Measurements from ENCODE around the gene CAMK2B. TPM values are rescaled to one million over a fixed set of nuclear protein-coding genes. Genes with fewer than 3 reads are reported as not detected.

The CAMK2B gene
- total and polyA plus RNA-seq, 2 of the 13 experiments (the other 11 are each of a cell fraction or from before 2014, with no cell fraction given) = 0.27 to 0.48 TPM

DNA sequence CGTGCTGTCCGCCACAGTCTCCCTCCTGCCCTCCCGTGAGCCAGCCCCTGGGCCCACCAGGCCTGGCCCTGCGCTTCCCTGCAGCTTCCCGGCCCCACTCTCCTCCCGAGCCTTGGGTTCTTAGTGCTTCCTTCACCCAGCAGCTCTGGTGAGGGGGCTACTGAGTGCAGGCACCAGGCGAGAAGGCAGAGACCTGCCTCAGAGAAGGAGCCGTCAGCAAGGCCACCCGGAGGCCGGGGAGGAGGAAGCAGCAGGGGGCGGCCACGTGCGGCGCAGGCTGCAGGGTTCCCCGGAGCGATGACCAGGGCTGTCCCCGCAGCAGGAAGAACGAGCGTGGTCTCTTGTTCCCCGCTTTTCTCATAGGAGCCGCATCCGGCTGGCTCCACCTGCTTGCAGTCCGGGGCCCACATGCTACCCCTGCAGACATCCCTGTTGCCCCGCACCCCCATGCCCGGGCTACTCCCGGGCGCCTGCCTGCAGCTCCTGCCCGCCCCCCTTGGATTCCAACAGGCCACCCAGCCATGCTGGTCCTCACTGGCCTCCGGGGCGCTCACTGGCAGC, 104.1 kb downstream of the CAMK2B start (continued):
- TF ChIP-seq, protein P1, sequence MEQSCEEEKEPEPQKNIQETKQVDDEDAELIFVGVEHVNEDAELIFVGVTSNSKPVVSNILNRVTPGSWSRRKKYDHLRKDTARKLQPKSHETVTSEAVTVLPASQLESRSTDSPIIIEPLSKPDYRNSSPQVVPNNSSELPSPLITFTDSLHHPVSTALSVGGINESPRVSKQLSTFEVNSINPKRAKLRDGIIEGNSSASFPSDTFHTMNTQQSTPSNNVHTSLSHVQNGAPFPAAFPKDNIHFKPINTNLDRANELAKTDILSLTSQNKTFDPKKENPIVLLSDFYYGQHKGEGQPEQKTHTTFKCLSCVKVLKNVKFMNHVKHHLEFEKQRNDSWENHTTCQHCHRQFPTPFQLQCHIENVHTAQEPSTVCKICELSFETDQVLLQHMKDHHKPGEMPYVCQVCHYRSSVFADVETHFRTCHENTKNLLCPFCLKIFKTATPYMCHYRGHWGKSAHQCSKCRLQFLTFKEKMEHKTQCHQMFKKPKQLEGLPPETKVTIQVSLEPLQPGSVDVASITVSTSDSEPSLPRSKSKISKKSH (CRISPR knock-in tag; IDR thresholded peaks at IDR 0.05; ENCODE audit: borderline replicate concordance) = peak; percentile 72; the same call in 1 of the 2 replicates
- TF ChIP-seq ZNF773 (CRISPR knock-in tag; IDR thresholded peaks at IDR 0.05; ENCODE audit: borderline replicate concordance) (peak; percentile 86; the same call in 1 of the 2 replicates), MYC (CRISPR knock-in tag; IDR thresholded peaks at IDR 0.05; ENCODE audit: borderline replicate concordance) (peak; percentile 93), ZNF724P (CRISPR knock-in tag; IDR thresholded peaks at IDR 0.05; ENCODE audit: borderline replicate concordance) (0 out of 2 replicates have a peak, but pooled peaks have one; percentile 65), MEIS1 (CRISPR knock-in tag; IDR thresholded peaks at IDR 0.05; ENCODE audit: borderline replicate concordance) (peak; percentile 60; the same call in 1 of the 2 replicates), ZNF143 (CRISPR knock-in tag; IDR thresholded peaks at IDR 0.05) (no peak; the same call in 1 of the 2 replicates), MEIS2 (CRISPR knock-in tag; IDR thresholded peaks at IDR 0.05) (peak; percentile 81; the same call in 1 of the 2 replicates), GZF1 (CRISPR knock-in tag; IDR thresholded peaks at IDR 0.05) (no peak), TP53 (CRISPR knock-in tag; conservative IDR thresholded peaks at IDR 0.05) (no peak), SOX6 (IDR thresholded peaks at IDR 0.05) (no peak), SOX6 (CRISPR knock-in tag; IDR thresholded peaks at IDR 0.05) (no peak), SIX1 (CRISPR knock-in tag; IDR thresholded peaks at IDR 0.05; ENCODE audit: borderline replicate concordance) (no peak), RFX3 (CRISPR knock-in tag; IDR thresholded peaks at IDR 0.05) (no peak)
- TF ChIP-seq, protein P2, sequence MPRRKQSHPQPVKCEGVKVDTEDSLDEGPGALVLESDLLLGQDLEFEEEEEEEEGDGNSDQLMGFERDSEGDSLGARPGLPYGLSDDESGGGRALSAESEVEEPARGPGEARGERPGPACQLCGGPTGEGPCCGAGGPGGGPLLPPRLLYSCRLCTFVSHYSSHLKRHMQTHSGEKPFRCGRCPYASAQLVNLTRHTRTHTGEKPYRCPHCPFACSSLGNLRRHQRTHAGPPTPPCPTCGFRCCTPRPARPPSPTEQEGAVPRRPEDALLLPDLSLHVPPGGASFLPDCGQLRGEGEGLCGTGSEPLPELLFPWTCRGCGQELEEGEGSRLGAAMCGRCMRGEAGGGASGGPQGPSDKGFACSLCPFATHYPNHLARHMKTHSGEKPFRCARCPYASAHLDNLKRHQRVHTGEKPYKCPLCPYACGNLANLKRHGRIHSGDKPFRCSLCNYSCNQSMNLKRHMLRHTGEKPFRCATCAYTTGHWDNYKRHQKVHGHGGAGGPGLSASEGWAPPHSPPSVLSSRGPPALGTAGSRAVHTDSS (CRISPR knock-in tag; conservative IDR thresholded peaks at IDR 0.05) = no peak
- TF ChIP-seq, protein P3, sequence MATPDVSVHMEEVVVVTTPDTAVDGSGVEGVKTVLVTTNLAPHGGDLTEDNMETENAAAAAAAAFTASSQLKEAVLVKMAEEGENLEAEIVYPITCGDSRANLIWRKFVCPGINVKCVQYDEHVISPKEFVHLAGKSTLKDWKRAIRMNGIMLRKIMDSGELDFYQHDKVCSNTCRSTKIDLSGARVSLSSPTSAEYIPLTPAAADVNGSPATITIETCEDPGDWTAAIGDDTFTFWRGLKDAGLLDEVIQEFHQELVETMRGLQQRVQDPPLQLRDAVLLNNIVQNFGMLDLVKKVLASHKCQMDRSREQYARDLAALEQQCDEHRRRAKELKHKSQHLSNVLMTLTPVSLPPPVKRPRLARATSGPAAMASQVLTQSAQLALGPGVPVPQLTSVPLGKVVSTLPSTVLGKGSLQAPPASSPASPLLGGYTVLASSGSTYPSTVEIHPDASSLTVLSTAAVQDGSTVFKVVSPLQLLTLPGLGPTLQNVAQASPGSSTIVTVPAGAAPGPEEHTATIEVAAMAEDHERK (CRISPR knock-in tag; IDR thresholded peaks at IDR 0.05; ENCODE audit: low read depth) = no peak
- TF ChIP-seq, protein P4, sequence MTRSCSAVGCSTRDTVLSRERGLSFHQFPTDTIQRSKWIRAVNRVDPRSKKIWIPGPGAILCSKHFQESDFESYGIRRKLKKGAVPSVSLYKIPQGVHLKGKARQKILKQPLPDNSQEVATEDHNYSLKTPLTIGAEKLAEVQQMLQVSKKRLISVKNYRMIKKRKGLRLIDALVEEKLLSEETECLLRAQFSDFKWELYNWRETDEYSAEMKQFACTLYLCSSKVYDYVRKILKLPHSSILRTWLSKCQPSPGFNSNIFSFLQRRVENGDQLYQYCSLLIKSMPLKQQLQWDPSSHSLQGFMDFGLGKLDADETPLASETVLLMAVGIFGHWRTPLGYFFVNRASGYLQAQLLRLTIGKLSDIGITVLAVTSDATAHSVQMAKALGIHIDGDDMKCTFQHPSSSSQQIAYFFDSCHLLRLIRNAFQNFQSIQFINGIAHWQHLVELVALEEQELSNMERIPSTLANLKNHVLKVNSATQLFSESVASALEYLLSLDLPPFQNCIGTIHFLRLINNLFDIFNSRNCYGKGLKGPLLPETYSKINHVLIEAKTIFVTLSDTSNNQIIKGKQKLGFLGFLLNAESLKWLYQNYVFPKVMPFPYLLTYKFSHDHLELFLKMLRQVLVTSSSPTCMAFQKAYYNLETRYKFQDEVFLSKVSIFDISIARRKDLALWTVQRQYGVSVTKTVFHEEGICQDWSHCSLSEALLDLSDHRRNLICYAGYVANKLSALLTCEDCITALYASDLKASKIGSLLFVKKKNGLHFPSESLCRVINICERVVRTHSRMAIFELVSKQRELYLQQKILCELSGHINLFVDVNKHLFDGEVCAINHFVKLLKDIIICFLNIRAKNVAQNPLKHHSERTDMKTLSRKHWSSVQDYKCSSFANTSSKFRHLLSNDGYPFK (CRISPR knock-in tag; IDR thresholded peaks at IDR 0.05; ENCODE audit: borderline replicate concordance) = peak; percentile 74
- TF ChIP-seq, protein P5, sequence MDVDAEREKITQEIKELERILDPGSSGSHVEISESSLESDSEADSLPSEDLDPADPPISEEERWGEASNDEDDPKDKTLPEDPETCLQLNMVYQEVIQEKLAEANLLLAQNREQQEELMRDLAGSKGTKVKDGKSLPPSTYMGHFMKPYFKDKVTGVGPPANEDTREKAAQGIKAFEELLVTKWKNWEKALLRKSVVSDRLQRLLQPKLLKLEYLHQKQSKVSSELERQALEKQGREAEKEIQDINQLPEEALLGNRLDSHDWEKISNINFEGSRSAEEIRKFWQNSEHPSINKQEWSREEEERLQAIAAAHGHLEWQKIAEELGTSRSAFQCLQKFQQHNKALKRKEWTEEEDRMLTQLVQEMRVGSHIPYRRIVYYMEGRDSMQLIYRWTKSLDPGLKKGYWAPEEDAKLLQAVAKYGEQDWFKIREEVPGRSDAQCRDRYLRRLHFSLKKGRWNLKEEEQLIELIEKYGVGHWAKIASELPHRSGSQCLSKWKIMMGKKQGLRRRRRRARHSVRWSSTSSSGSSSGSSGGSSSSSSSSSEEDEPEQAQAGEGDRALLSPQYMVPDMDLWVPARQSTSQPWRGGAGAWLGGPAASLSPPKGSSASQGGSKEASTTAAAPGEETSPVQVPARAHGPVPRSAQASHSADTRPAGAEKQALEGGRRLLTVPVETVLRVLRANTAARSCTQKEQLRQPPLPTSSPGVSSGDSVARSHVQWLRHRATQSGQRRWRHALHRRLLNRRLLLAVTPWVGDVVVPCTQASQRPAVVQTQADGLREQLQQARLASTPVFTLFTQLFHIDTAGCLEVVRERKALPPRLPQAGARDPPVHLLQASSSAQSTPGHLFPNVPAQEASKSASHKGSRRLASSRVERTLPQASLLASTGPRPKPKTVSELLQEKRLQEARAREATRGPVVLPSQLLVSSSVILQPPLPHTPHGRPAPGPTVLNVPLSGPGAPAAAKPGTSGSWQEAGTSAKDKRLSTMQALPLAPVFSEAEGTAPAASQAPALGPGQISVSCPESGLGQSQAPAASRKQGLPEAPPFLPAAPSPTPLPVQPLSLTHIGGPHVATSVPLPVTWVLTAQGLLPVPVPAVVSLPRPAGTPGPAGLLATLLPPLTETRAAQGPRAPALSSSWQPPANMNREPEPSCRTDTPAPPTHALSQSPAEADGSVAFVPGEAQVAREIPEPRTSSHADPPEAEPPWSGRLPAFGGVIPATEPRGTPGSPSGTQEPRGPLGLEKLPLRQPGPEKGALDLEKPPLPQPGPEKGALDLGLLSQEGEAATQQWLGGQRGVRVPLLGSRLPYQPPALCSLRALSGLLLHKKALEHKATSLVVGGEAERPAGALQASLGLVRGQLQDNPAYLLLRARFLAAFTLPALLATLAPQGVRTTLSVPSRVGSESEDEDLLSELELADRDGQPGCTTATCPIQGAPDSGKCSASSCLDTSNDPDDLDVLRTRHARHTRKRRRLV (CRISPR knock-in tag; IDR thresholded peaks at IDR 0.05) = no peak
